T follicular helper cell (primary cell): ENCODE results near the gene SLC7A6.

Source experiments
- DNase-seq: peaks from one replicate; pipeline ENCODE4 v3.0.0-alpha.2; 2020; ENCODE audit warnings: low read depth

Gene SLC7A6

DNA sequence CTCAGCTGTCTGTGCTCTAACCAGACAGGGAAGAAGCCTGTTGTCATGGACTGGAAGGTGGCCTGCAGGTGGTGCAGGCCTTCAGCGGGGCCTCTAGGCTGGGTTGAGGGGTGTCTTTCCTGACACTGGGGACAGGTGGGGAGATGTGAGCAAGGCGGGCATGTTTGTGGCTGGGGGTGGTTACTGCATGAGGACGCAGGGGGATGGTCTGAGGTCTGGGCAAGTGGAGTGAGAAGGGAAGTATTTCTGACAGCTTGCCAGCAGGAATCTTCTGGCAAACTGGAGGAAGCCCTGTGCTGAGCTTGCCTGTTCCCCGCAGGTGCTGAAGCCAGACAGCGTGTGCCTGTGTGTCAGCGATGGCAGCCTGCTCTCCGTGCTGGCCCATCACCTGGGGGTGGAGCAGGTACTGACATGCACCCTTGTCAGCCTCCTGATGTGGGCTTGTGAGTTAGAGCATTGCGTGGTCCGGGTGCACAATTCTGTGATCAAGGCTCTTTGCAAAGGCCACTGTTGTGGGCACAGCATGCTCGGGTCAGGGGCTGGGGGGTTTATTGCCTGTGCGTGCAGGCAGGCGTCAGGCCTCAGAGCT is 82.7 kb downstream of the SLC7A6 start:
- no peak for DNase-seq

DNA sequence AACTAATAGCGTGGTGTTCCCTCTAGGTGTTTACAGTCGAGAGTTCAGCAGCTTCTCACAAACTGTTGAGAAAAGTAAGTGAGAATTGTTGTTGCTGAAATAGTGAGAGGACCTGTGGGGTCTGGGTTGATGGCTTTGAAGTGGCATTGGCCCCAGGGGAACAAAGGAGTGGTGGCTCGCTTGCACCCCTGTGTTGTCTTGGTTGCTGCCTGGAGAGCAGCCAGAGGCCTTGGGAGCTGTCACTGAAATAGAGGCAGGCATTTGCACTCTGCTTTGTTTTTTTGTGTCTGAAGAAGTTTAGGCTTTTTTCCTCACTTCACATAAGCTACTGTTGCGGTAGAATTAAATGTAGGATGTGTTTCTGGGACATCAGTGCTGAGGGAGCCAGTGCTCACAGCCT is 83.3 kb downstream of the SLC7A6 start:
- DNase-seq, result no peak

DNA sequence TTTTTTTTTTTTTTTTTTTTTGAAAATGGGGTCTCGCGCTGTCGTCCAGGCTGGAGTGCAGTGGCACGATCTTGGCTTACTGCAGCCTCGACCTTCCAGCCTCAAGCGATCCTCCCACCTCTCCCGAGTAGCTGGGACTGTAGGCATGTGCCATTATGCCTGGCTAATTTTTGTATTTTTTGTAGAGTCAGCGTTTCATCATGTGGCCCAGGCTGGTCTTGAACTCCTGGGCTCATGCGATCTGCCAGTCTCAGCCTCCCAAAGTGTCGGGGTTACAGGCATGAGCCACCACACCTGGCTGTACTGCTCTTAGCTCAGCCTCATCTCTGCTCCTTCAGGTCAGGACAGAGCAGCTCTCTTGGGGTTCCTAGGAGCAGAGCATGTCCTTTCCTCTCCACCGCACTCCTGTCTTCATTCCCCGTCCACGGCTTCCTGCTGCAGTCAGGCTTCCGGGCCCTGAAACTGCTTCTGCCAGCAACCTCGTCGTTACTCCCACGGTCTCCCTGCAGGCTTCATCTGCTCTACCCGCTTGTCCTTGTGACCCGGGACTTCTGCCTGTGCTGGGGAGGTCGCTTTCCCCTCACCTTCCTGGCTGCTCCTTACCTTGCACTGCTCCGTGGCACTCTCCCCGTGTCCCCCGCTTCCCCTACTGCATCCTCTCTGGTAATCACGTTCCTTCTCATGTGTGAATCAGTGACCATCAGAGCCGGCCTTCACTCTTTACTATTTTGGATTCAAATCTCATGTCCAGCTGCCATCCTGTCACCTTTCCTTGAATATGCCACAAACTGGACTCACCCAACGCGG is 84.5 kb downstream of the SLC7A6 start:
- DNase-seq, result no peak

DNA sequence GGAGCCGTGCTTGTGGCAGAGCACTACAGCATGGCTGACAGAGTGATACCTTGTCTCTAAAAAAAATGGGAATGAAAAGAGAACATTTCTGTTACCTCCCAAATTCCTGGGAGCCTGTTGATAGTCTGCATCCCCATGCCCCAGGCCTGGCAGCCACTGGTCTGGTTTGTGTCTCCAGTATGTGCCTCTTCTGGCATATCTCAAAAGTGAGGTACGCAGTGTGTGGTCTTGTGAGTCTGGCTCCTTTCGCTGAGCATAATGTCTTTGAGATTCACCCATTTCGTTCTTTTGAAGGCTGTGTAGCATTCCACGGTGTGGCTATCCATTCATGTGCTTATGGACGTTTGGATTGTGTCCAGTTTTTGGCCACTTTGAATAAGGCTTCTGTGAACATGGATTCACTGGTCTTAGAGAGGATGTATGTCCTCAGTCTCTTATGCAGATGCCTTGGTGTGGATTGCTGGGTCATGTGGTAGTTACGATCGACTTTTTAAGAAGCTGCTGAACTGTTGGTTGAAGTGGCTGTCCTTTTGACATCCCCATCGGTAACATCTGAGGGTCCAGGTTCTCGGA is 85.6 kb downstream of the SLC7A6 start:
- no peak for DNase-seq

DNA sequence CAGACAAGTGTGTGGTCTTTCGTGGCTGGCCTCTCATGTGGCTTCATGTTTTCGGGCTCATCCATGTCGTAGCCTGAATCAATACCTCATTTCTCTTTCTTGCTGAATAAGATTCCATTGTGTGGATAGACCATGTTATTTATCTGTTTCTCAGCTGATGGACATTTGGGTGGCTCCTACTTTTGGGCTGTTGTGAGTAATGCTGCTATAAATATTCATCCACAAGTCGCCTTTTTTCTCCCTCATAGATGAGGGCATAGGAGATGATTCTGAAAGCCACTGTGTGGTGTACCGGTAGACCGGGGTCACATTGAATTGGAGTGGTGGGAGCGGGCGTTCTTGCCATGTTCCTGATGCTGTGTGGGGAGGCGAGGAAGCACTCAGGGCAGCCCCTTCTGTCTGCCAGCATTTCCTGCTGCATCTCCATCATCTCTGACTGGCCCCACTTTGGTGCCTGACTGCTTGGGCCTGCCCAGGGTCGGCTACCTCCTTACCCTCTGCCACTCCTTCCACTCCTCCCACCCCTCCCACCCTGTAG is 86.6 kb downstream of the SLC7A6 start:
- no peak for DNase-seq
